ENCODE data around the gene BRCC3. TPM values are rescaled to one million over a fixed set of nuclear protein-coding genes. Genes with fewer than 3 reads are reported as not detected.
A peak's percentile ranks its signal among the peaks of the same experiment; 100 is the strongest.

Gene BRCC3
- polyA plus RNA-seq, 1 donor, result 26.0 TPM

DNA sequence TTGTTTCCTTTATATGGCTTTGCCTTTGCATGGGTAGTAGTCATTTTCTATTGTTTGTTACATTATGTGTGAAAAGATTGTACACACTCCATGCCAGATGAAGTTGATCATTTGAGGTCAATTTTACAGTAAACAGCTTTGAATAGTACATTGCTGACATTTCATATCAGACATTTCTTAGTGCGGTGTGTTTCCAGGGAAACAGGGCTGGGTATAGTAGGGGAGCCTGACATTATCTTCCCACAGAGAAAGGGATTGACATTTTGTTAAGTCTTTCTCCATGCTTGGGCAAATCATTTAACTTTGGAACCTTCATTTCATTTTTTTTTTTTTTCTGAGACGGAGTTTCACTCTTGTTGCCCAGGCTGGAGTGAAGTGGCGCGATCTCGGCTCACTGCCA lies 39.7 kb upstream of the BRCC3 start:
- whole genome bisulfite sequencing (ENCODE audit: insufficient coverage, low lambda C conversion rate), result no CpG with 5 or more reads among the region's 5 CpGs
- H3K9me3 ChIP-seq (ENCODE audit: control insufficient read depth, low read depth, low read length), result no peaks in the 10 kb centered on the region
- H3K4me1 ChIP-seq (ENCODE audit: control insufficient read depth, insufficient read depth, low read length), result peaks cover 5% of the 10 kb centered on the region
- H3K27ac ChIP-seq (ENCODE audit: low read length), result no peak overlapping the region
- H3K27me3 ChIP-seq (ENCODE audit: control insufficient read depth, insufficient read depth, low read length), result no peaks in the 10 kb centered on the region
- no peaks in the 10 kb centered on the region for H3K36me3 ChIP-seq (ENCODE audit: control insufficient read depth, insufficient read depth, low read length)
- H3K4me3 ChIP-seq (ENCODE audit: low read length), result no peak overlapping the region
- DNase-seq, result no peak

DNA sequence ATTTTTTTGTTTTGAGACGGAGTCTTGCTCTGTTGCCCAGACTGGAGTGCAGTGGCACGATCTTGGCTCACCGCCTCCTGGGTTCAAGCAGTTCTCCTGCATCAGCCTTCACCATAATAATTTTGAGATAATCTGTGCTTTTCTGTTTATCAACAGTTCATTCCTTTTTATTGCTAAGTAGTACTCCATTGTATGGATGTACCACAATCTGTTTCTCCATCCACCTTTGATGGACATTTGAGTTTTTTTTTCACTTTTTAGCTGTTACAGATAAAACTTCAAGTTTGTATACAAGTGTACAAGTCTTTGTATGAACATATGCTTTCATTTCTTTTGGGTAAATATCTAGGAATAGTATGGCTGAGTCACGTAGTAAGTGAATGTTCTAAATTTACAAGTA lies 35.6 kb upstream of the BRCC3 start:
- Histone ChIP-seq H3K4me1 (ENCODE audit: control insufficient read depth, insufficient read depth, low read length) (no peaks in the 10 kb centered on the region), H3K9me3 (ENCODE audit: control insufficient read depth, low read depth, low read length) (no peaks in the 10 kb centered on the region), H3K4me3 (ENCODE audit: low read length) (no peak overlapping the region), H3K27me3 (ENCODE audit: control insufficient read depth, insufficient read depth, low read length) (no peaks in the 10 kb centered on the region), H3K27ac (ENCODE audit: low read length) (no peak overlapping the region), H3K36me3 (ENCODE audit: control insufficient read depth, insufficient read depth, low read length) (no peaks in the 10 kb centered on the region)
- DNase-seq, result no peak
- no CpG with 5 or more reads among the region's 4 CpGs for WGBS (ENCODE audit: insufficient coverage, low lambda C conversion rate)

DNA sequence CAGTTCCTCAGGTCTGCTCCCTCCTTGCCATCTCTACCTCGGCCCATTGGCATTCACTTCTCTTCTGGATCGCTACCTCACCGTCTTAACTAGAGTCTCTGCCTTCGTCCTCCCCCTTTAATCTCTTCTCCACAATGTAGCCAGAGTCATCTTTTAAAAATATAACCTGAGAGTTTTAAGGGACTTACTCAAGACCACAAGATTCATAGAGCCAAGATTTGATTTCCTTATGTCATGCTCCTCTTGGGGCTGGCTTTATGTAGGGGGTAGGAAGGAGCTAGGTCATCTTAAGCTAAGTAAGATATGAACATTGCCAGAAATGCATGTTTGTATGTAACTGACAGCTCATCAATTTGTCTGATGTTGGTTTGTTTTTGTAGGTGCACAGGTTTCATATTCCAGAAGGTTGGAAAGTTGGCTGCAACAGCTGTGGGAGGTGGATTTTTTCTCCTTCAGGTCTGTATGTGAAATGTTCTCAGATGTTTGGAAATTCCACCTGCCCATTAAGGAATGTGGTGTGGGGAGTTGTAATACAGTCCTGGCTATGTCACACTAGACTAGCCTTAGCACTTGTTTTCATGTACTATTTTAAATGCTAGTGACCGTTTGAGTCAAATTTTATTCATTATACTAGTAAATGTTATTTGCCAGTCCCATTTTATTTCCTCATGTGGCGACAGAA lies 25.0 kb upstream of the BRCC3 start:
- Histone ChIP-seq H3K9me3 (ENCODE audit: control insufficient read depth, low read depth, low read length) (no peaks in the 10 kb centered on the region), H3K27me3 (ENCODE audit: control insufficient read depth, insufficient read depth, low read length) (no peaks in the 10 kb centered on the region), H3K4me1 (ENCODE audit: control insufficient read depth, insufficient read depth, low read length) (no peaks in the 10 kb centered on the region), H3K27ac (ENCODE audit: low read length) (no peak overlapping the region), H3K36me3 (ENCODE audit: control insufficient read depth, insufficient read depth, low read length) (peaks cover 11% of the 10 kb centered on the region), H3K4me3 (ENCODE audit: low read length) (no peak overlapping the region)
- no peak for DNase-seq
- no CpG with 5 or more reads among the region's 6 CpGs for WGBS (ENCODE audit: insufficient coverage, low lambda C conversion rate)

DNA sequence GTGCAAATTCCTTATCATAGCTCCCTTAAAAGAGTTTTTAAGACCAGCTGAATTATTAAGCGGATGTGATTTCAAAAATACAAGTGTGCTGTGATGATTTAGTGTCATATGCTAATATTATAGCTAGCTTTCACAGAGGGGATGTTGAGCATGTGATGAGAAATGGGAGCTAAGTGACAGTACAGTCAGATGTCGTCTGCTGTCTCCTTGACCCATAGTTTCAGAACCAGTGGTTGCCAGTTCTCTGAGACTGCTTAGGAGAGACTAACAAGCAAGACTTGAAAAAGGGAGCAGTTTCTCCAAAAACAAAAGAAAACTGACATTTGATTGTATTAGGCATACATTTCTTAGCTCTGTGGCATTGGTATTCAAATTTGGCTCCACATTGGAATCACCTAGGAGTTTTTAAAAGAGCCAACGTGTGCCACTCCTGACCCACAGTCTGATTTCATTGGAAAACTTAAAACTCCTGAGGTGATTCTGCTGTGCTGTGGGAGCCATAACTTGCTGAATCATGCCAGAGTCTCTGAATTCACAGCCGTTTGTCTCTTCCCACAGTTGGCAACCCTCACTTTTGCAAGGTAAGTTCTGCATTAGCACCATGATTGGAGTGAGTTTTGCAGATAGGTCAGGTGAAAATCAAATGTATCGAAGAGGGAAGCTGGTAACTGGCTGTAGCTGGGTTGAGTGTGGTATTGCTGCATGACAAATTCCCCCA lies 24.3 kb upstream of the BRCC3 start:
- H3K36me3 ChIP-seq (ENCODE audit: control insufficient read depth, insufficient read depth, low read length), result peaks cover 15% of the 10 kb centered on the region
- H3K27ac ChIP-seq (ENCODE audit: low read length), result no peak overlapping the region
- H3K27me3 ChIP-seq (ENCODE audit: control insufficient read depth, insufficient read depth, low read length), result no peaks in the 10 kb centered on the region
- H3K4me3 ChIP-seq (ENCODE audit: low read length), result no peak overlapping the region
- no peaks in the 10 kb centered on the region for H3K4me1 ChIP-seq (ENCODE audit: control insufficient read depth, insufficient read depth, low read length)
- H3K9me3 ChIP-seq (ENCODE audit: control insufficient read depth, low read depth, low read length), result no peaks in the 10 kb centered on the region
- no peak for DNase-seq
- WGBS (ENCODE audit: insufficient coverage, low lambda C conversion rate), result no CpG with 5 or more reads among the region's 5 CpGs

DNA sequence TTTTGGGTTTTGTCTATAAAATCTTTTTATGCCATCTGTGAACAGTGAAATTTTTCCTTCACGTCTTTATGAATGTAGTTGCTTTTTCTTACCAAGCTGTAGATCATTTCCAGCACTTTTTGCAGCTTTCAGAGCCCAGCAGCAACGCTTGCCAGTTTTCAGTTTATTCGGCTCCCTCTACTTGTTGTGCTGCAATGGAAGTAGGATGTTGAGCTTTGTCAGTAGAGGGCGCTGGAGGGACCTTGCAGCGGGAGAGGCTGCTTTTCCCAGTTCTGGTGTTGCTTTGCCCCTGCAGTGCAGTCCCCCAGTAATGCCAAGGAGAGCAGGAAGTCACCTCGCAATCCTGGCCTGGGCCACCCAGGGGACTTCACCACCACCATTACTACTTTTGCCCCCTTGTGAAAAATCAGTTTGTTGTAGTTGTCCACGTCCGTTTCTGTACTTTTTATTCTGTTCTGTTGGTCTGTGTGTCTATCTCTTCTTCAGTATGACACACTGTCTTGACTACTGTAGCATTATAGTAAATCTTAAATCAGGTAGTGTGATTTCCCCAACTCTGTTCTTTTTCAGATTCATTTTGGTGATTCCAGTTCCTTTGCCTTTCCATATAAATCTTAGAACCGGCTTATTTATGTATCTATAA lies 22.2 kb upstream of the BRCC3 start:
- Histone ChIP-seq H3K4me3 (ENCODE audit: low read length) (no peak overlapping the region), H3K27ac (ENCODE audit: low read length) (no peak overlapping the region), H3K27me3 (ENCODE audit: control insufficient read depth, insufficient read depth, low read length) (no peaks in the 10 kb centered on the region), H3K9me3 (ENCODE audit: control insufficient read depth, low read depth, low read length) (no peaks in the 10 kb centered on the region), H3K4me1 (ENCODE audit: control insufficient read depth, insufficient read depth, low read length) (no peaks in the 10 kb centered on the region), H3K36me3 (ENCODE audit: control insufficient read depth, insufficient read depth, low read length) (peaks cover 24% of the 10 kb centered on the region)
- peak in 1 of 2 donors; percentile 39 for DNase-seq
- WGBS (ENCODE audit: insufficient coverage, low lambda C conversion rate), result no CpG with 5 or more reads among the region's 9 CpGs

DNA sequence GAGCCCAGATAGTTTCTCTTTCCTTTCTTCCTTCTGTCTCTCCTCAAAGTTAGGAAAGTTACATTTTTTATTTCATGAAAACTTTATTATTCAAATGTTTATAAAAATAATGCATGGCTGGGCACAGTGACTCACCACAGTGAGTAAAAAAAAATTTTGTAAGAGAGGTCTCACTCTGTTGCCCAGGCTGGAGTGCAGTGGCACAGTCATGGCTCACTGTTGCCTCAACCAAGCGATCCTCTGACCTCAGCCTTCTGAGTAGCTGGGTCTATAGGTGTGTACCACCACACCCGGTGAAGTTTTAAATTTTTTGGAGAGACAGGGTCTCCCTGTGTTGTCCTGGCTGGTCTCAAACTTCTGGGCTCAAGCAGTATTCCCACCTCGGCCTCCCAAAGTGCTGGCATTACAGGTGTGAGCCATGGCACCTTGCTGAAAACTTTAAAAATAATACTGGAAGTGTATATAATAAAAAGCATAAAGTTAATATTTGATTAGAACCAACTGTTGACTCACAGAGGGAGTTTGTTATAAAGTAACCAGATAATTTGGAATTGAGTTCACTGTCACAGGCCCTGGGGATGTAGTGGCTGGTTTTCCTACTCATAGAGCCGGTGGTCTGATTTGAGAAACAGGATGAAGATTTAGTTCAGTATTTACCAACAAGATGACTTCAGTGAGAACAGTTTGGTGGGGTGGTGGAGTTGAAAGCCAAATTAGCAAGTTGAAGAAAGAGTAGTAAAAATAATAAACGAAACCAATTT lies 18.4 kb upstream of the BRCC3 start:
- Histone ChIP-seq H3K27ac (ENCODE audit: low read length) (no peak overlapping the region), H3K9me3 (ENCODE audit: control insufficient read depth, low read depth, low read length) (no peaks in the 10 kb centered on the region), H3K4me1 (ENCODE audit: control insufficient read depth, insufficient read depth, low read length) (peaks cover 2% of the 10 kb centered on the region), H3K27me3 (ENCODE audit: control insufficient read depth, insufficient read depth, low read length) (no peaks in the 10 kb centered on the region), H3K36me3 (ENCODE audit: control insufficient read depth, insufficient read depth, low read length) (peaks cover 16% of the 10 kb centered on the region), H3K4me3 (ENCODE audit: low read length) (no peak overlapping the region)
- DNase-seq, result no peak
- WGBS (ENCODE audit: insufficient coverage, low lambda C conversion rate), result no CpG with 5 or more reads among the region's 5 CpGs

DNA sequence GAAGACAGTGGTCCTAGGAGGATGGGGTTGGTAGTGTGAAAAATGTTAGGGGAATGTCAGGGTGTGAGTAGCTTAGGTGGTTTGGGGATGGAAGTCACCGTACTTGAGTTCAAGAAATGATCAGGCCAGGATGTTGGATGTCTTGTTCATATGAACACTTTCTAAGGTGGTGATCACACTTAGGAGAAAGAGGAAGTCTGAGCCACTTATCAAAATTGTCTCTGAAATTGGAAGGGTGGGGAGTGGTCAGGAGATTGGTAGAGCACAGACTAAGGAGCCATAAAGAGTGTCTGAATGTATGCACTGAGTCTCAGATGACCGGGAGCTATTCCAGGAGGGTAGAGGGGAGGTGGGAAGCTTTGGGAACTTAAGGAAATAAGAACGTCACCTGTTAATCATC lies 17.7 kb upstream of the BRCC3 start:
- no peak for DNase-seq
- Histone ChIP-seq H3K36me3 (ENCODE audit: control insufficient read depth, insufficient read depth, low read length) (peaks cover 15% of the 10 kb centered on the region), H3K27ac (ENCODE audit: low read length) (no peak overlapping the region), H3K4me3 (ENCODE audit: low read length) (no peak overlapping the region), H3K4me1 (ENCODE audit: control insufficient read depth, insufficient read depth, low read length) (peaks cover 2% of the 10 kb centered on the region), H3K9me3 (ENCODE audit: control insufficient read depth, low read depth, low read length) (no peaks in the 10 kb centered on the region), H3K27me3 (ENCODE audit: control insufficient read depth, insufficient read depth, low read length) (no peaks in the 10 kb centered on the region)
- WGBS (ENCODE audit: insufficient coverage, low lambda C conversion rate), result no CpG with 5 or more reads among the region's 3 CpGs

DNA sequence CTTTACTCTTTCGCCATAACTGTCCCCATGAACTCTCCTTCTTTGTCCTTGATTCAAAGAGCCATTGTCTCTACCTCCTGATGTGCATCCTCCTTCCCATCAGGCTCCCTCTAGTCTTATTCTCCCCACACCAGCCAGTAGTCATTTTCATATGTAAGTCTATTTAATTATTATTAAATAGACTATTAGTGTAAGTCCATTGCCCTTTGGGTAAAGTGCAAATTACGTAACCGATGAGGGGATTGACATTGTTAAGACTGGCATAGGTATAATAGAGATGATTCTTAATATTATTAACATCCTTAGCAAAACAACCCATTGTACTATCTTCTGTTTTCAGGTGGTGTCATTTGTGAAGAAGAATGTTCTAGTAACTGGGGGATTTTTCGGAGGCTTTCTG lies 17.1 kb upstream of the BRCC3 start:
- H3K36me3 ChIP-seq (ENCODE audit: control insufficient read depth, insufficient read depth, low read length), result peaks cover 15% of the 10 kb centered on the region
- H3K27ac ChIP-seq (ENCODE audit: low read length), result no peak overlapping the region
- no peaks in the 10 kb centered on the region for H3K9me3 ChIP-seq (ENCODE audit: control insufficient read depth, low read depth, low read length)
- DNase-seq, result no peak
- H3K4me3 ChIP-seq (ENCODE audit: low read length), result no peak overlapping the region
- WGBS (ENCODE audit: insufficient coverage, low lambda C conversion rate), result no CpG with 5 or more reads among the region's 4 CpGs
- H3K27me3 ChIP-seq (ENCODE audit: control insufficient read depth, insufficient read depth, low read length), result no peaks in the 10 kb centered on the region
- H3K4me1 ChIP-seq (ENCODE audit: control insufficient read depth, insufficient read depth, low read length), result peaks cover 2% of the 10 kb centered on the region

DNA sequence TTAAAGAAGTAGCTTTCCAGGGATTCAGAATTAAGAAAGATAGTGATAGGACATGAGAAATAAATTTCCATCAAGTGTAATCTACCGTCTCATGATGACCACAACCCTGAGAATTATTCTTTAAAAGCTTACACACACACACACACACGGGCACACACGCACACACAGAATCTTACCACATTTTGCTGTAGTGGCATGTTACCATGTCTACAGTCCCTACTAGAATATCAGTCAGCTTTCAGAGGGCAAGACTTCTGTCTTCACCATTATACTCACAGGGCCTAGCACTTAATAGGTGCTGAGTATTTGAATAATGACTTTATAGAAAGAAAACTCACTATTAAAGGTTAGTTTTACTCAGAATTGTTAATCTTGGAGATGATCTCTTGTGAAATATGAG lies 15.8 kb upstream of the BRCC3 start:
- Histone ChIP-seq H3K4me1 (ENCODE audit: control insufficient read depth, insufficient read depth, low read length) (peaks cover 2% of the 10 kb centered on the region), H3K27ac (ENCODE audit: low read length) (no peak overlapping the region), H3K36me3 (ENCODE audit: control insufficient read depth, insufficient read depth, low read length) (peaks cover 15% of the 10 kb centered on the region), H3K9me3 (ENCODE audit: control insufficient read depth, low read depth, low read length) (no peaks in the 10 kb centered on the region), H3K4me3 (ENCODE audit: low read length) (no peak overlapping the region), H3K27me3 (ENCODE audit: control insufficient read depth, insufficient read depth, low read length) (no peaks in the 10 kb centered on the region)
- no CpG with 5 or more reads among the region's 3 CpGs for WGBS (ENCODE audit: insufficient coverage, low lambda C conversion rate)
- DNase-seq, result no peak

DNA sequence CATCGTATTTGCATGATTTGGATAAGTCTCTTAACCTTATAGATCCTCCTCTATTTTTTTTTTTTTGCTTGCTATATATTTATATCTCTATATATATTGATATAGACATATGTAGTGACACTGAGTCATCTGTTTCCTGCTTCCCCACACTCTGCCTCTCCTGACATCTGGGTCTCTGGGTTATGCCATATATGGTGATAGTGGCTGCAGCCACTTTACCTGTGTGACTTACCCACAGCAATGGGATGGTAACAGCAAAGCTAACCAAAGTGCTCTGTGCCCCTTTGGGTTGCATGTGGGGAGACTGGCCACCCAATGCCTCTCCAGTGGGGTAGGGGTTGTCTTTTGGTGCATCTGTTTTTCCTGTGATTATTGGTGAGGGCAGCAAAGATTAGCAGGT lies 14.8 kb upstream of the BRCC3 start:
- Histone ChIP-seq H3K4me3 (ENCODE audit: low read length) (no peak overlapping the region), H3K27me3 (ENCODE audit: control insufficient read depth, insufficient read depth, low read length) (no peaks in the 10 kb centered on the region), H3K4me1 (ENCODE audit: control insufficient read depth, insufficient read depth, low read length) (peaks cover 2% of the 10 kb centered on the region), H3K9me3 (ENCODE audit: control insufficient read depth, low read depth, low read length) (no peaks in the 10 kb centered on the region), H3K27ac (ENCODE audit: low read length) (peak overlapping the region; percentile 53), H3K36me3 (ENCODE audit: control insufficient read depth, insufficient read depth, low read length) (peaks cover 12% of the 10 kb centered on the region)
- DNase-seq, result no peak
- no CpG with 5 or more reads among the region's 1 CpG for WGBS (ENCODE audit: insufficient coverage, low lambda C conversion rate)
